RCC 7860 (cell line): Measurements from ENCODE around the gene CEP250.
"Not testable (repeated sequence)": the region's sequence is repeated elsewhere in the genome, so short reads cannot be mapped to it uniquely, and the experiment has no call there.

Experiments
- DNase-seq: peaks from one replicate; pipeline ENCODE4 v3.0.0-alpha.2; 2015; ENCODE audit warnings: low spot score
- FAIRE-seq: peaks from 2 replicates; lab custom pipeline; 2012; peaks lifted over from hg19 to GRCh38; lab: Jason Lieb, UNC

CEP250 gene

GRCh38 chr20:35454881-35455609 is at the start of gene CEP250:
Gene CEP250, plus strand, starts transcription at chr20:35455598. Its CDS starts 6,770 bp downstream, at chr20:35462368.
- DNase-seq (peak; percentile 96), FAIRE-seq (peak; percentile 78)

- FAIRE-seq: no peak
- no peak for DNase-seq
These were observed 49.6 kb upstream of the CEP250 start for GRCh38 chr20:35405775-35406174.

- FAIRE-seq (no peak), DNase-seq (no peak)
These were observed 47.1 kb upstream of the CEP250 start for GRCh38 chr20:35408270-35408669.

GRCh38 chr20:35409542-35409941 is 45.9 kb upstream of the CEP250 start:
- no peak for FAIRE-seq

GRCh38 chr20:35410613-35411012 is 44.8 kb upstream of the CEP250 start:
- DNase-seq (no peak), FAIRE-seq (no peak)

More at GRCh38 chr20:35409542-35409941, 45.9 kb upstream of the CEP250 start:
- no peak for DNase-seq

- FAIRE-seq (no peak), DNase-seq (no peak)
These were observed 34.1 kb upstream of the CEP250 start for GRCh38 chr20:35421322-35421721.

GRCh38 chr20:35431621-35432429 is 23.6 kb upstream of the CEP250 start:
- no peak for FAIRE-seq
- DNase-seq: no peak

- DNase-seq (no peak), FAIRE-seq (no peak)
These were observed 23.0 kb upstream of the CEP250 start for GRCh38 chr20:35432430-35432735.

GRCh38 chr20:35433337-35433736 is 22.1 kb upstream of the CEP250 start:
- no peak for FAIRE-seq
- DNase-seq: no peak

- FAIRE-seq (no peak), DNase-seq (no peak)
These were observed 21.1 kb upstream of the CEP250 start for GRCh38 chr20:35434085-35435005.

- FAIRE-seq: no peak
- DNase-seq: no peak
These were observed 19.2 kb upstream of the CEP250 start for GRCh38 chr20:35436177-35436573.

GRCh38 chr20:35437599-35437998 is 17.8 kb upstream of the CEP250 start:
- no peak for FAIRE-seq
- no peak for DNase-seq

GRCh38 chr20:35443003-35443402 is 12.4 kb upstream of the CEP250 start:
- FAIRE-seq (no peak), DNase-seq (no peak)

GRCh38 chr20:35444226-35444625 is 11.2 kb upstream of the CEP250 start:
- no peak for FAIRE-seq
- DNase-seq: no peak

- no peak for DNase-seq
- no peak for FAIRE-seq
These were observed 8.9 kb upstream of the CEP250 start for GRCh38 chr20:35446356-35447078.

- FAIRE-seq (peak; percentile 79), DNase-seq (peak; percentile 78)
These were observed 8.2 kb upstream of the CEP250 start for GRCh38 chr20:35447082-35447789.

- DNase-seq: no peak
- FAIRE-seq: no peak
These were observed 6.5 kb upstream of the CEP250 start for GRCh38 chr20:35448788-35449373.

GRCh38 chr20:35449855-35450254 is 5.5 kb upstream of the CEP250 start:
- FAIRE-seq: not testable (repeated sequence)

GRCh38 chr20:35451295-35451694 is 4.1 kb upstream of the CEP250 start:
- FAIRE-seq: no peak

More at GRCh38 chr20:35449855-35450254, 5.5 kb upstream of the CEP250 start:
- DNase-seq: not testable (repeated sequence)

More at GRCh38 chr20:35451295-35451694, 4.1 kb upstream of the CEP250 start:
- DNase-seq: no peak
